Measurements from ENCODE around the gene C12orf60.

Gene C12orf60

GRCh38 chr12:14873440-14874185 lies 70.1 kb downstream of the C12orf60 start:
- no peak overlapping the region for H3K4me3 ChIP-seq (ENCODE audit: low read depth in 1 of 2, low read length in 2 of 2)
- H3K36me3 ChIP-seq (ENCODE audit: insufficient read depth, low read length): no peaks in the 10 kb centered on the region
- ATAC-seq (ENCODE audit: insufficient read depth, low read depth) (peak; percentile 56; the same call in 1 of the 3 replicates), DNase-seq (no peak)
- no peak overlapping the region for H2AFZ ChIP-seq (ENCODE audit: low read depth, low read length)
- no peak overlapping the region for H3K9ac ChIP-seq (ENCODE audit: low read depth, low read length)
- no peaks in the 10 kb centered on the region for H3K79me2 ChIP-seq (ENCODE audit: insufficient read depth, low read length)
- no peaks in the 10 kb centered on the region for H4K20me1 ChIP-seq (ENCODE audit: insufficient read depth, low read length)
- TF ChIP-seq CTCF (IDR thresholded peaks at IDR 0.05; ENCODE audit: borderline replicate concordance, extremely low read depth, low read length, poor library complexity, severe bottlenecking) (no peak), EZH2 (IDR thresholded peaks at IDR 0.05; ENCODE audit: borderline replicate concordance, low read depth, low read length, severe bottlenecking) (no peak)
- H3K4me2 ChIP-seq (ENCODE audit: insufficient read depth, low read length): no peak overlapping the region
- H3K9me3 ChIP-seq (ENCODE audit: insufficient read depth, low read length, severe bottlenecking): peaks cover 3% of the 10 kb centered on the region
- H3K27me3 ChIP-seq (ENCODE audit: insufficient read depth, low read length, poor library complexity): no peaks in the 10 kb centered on the region
- no peaks in the 10 kb centered on the region for H3K4me1 ChIP-seq (ENCODE audit: insufficient read depth, low read length)
- H3K27ac ChIP-seq (ENCODE audit: low read length): no peak overlapping the region
